HL-60 (cell line): Measurements from ENCODE around the gene WT1.
A peak's percentile ranks its signal among the peaks of the same experiment; 100 is the strongest.

ENCODE experiments used
- DNase-seq, 2 experiments: peaks; one replicate each; pipeline ENCODE4 v3.0.0-alpha.2; 2010 to 2020; ENCODE audit warnings: low read depth in 1 of 2, low spot score in 1 of 2
- H3K27ac ChIP-seq: fragments of 250-450 bp; sonication (Bioruptor Pico); replicated peaks from 2 replicates; pipeline ENCODE4 v1.5.1; 2020; ENCODE audit warnings: mild to moderate bottlenecking, moderate library complexity
- H3K27me3 ChIP-seq: fragments of 250-450 bp; sonication (Bioruptor Pico); 2 replicates; pipeline ENCODE4 v1.5.1; 2021; ENCODE audit warnings: mild to moderate bottlenecking, moderate library complexity; ENCODE audit not compliant: insufficient read depth, poor library complexity, severe bottlenecking
- H3K4me3 ChIP-seq: replicated peaks from 2 replicates; pipeline ENCODE4 v1.5.1; 2011; ENCODE audit warnings: mild to moderate bottlenecking, control low read depth, low read length; ENCODE audit not compliant: insufficient read depth
- CTCF ChIP-seq: IDR thresholded peaks from one replicate; pipeline ENCODE4 v1.5.1; 2011; ENCODE audit warnings: low read length, control low read depth, inconsistent platforms; ENCODE audit not compliant: insufficient read depth
- GABPA ChIP-seq: IDR thresholded peaks from 2 replicates; pipeline ENCODE4 v1.6.1; 2012; ENCODE audit warnings: low read depth
- POLR2AphosphoS5 ChIP-seq: IDR thresholded peaks from 2 replicates; pipeline ENCODE4 v1.6.1; 2012; ENCODE audit warnings: low read depth
- REST ChIP-seq: IDR thresholded peaks from 2 replicates; pipeline ENCODE4 v1.6.1; 2012; ENCODE audit warnings: low read depth; ENCODE audit not compliant: insufficient replicate concordance
- SPI1 ChIP-seq: IDR thresholded peaks from 2 replicates; pipeline ENCODE4 v1.6.1; 2012; ENCODE audit warnings: low read depth, mild to moderate bottlenecking, borderline replicate concordance

Gene WT1

GRCh38 chr11:32422545-32422944 is 12.8 kb downstream of the WT1 start:
- no peak overlapping the region for H3K4me3 ChIP-seq
- TF ChIP-seq REST (no peak), CTCF (no peak)
- H3K27ac ChIP-seq, result peak overlapping the region; percentile 89
- H3K27me3 ChIP-seq, result no peaks in the 10 kb centered on the region
- no peak for DNase-seq

GRCh38 chr11:32421992-32422391 is 13.3 kb downstream of the WT1 start:
- DNase-seq, result no peak
- H3K27me3 ChIP-seq, result no peaks in the 10 kb centered on the region
- no peak overlapping the region for H3K4me3 ChIP-seq
- TF ChIP-seq GABPA (no peak), SPI1 (no peak), POLR2AphosphoS5 (no peak), CTCF (no peak), REST (no peak)
- peak overlapping the region; percentile 89 for H3K27ac ChIP-seq

GRCh38 chr11:32420937-32421901 is 14.1 kb downstream of the WT1 start:
- H3K27ac ChIP-seq, result peak overlapping the region; percentile 89

More at GRCh38 chr11:32420937-32421901, 14.1 kb downstream of the WT1 start:
- TF ChIP-seq GABPA (no peak), CTCF (no peak), POLR2AphosphoS5 (peak; percentile 82), REST (no peak), SPI1 (peak; percentile 62; the same call in 1 of the 2 replicates)
- peak; percentile 55 to 84 for DNase-seq
- no peak overlapping the region for H3K4me3 ChIP-seq
- H3K27me3 ChIP-seq, result no peaks in the 10 kb centered on the region
